HepG2 (cell line): Measurements from ENCODE around the gene PDSS2.

Experiments
- ASH2L ChIP-seq: fragments of 300-600, 200-600 bp; sonication (generic); IDR thresholded peaks from 2 replicates; pipeline ENCODE4 v1.7.0; 2017; ENCODE audit warnings: low read depth, mild to moderate bottlenecking, moderate library complexity, mixed read lengths, low read length; ENCODE audit not compliant: insufficient read length
- HOXA7 ChIP-seq: sonication (generic); formaldehyde crosslinking; IDR thresholded peaks from 2 replicates; pipeline ENCODE4 v1.8.1; 2022; ENCODE audit warnings: mild to moderate bottlenecking, missing genetic modification reagents, moderate library complexity
- KDM5B ChIP-seq: sonication (generic); formaldehyde crosslinking; IDR thresholded peaks from 2 replicates; pipeline ENCODE4 v1.4.0; 2020; ENCODE audit warnings: missing genetic modification reagents, mild to moderate bottlenecking, borderline replicate concordance
- KIAA2018 ChIP-seq: sonication (generic); formaldehyde crosslinking; IDR thresholded peaks from 2 replicates; pipeline ENCODE4 v1.5.0; 2020; ENCODE audit warnings: mild to moderate bottlenecking, missing genetic modification reagents, borderline replicate concordance
- MAZ ChIP-seq, 2 experiments: sonication (generic) in 1 of 2; formaldehyde crosslinking in 1 of 2; IDR thresholded peaks; 2 replicates each; pipeline versions ENCODE4 v1.5.0 to v1.6.1; 2012 to 2020; ENCODE audit warnings: low read depth in 2 of 2, mild to moderate bottlenecking in 2 of 2, borderline replicate concordance in 1 of 2, improper control_type of control experiment in 1 of 2, low read length in 1 of 2, missing genetic modification reagents in 1 of 2, moderate library complexity in 1 of 2
- SETDB1 ChIP-seq: sonication (generic); formaldehyde crosslinking; IDR thresholded peaks from 2 replicates; pipeline ENCODE4 v1.5.1; 2020; ENCODE audit warnings: missing genetic modification reagents, mild to moderate bottlenecking, borderline replicate concordance
- TCF7L2 ChIP-seq: IDR thresholded peaks from 2 replicates; pipeline ENCODE4 v1.6.1; 2011; ENCODE audit warnings: mild to moderate bottlenecking, low read depth, low read length, moderate library complexity
- ZMYM3 ChIP-seq: sonication (generic); formaldehyde crosslinking; IDR thresholded peaks from 2 replicates; pipeline ENCODE4 v1.5.1; 2020; ENCODE audit warnings: mild to moderate bottlenecking, missing genetic modification reagents
- ZNF34 ChIP-seq: sonication (generic); formaldehyde crosslinking; IDR thresholded peaks from 2 replicates; pipeline ENCODE4 v1.4.0; 2020; ENCODE audit warnings: mild to moderate bottlenecking, missing genetic modification reagents, borderline replicate concordance
- ZZZ3 ChIP-seq: sonication (generic); formaldehyde crosslinking; IDR thresholded peaks from 2 replicates; pipeline ENCODE4 v1.4.0; 2020; ENCODE audit warnings: missing genetic modification reagents, mild to moderate bottlenecking, borderline replicate concordance

DNA sequence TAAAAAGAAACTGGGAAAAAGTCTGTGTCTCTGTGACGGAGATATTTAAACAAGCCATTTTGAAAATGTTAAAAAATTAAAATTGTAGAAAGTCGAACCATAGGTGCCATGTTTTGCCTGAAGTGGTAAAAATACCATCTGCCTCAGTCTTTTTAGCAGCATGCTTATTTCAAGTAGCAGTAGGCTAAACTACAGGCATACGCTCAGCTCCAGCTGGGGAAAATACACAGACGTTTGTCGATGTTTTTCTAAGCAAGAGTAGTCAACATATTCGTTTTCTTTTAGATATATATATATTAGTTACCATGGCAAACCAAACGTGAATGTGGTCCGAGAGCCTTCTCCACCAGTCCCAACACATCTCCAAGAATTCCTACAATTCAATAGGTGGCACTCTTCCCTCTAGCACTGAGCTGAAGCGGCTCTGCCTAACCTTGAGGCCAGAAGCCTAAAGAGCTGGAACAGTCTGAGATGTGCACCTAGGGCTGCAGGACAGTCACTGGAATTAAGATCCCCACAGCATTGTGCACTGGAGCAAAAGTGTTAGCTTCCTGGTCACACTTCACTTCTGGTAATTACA is 273.9 kb downstream of the PDSS2 start:
- TF ChIP-seq KDM5B (CRISPR knock-in tag) (no peak), ZNF34 (CRISPR knock-in tag) (no peak), SETDB1 (no peak), ASH2L (no peak), KIAA2018 (CRISPR knock-in tag) (no peak), ZMYM3 (CRISPR knock-in tag) (no peak), ZZZ3 (no peak), TCF7L2 (no peak), MAZ (IDR thresholded peaks at IDR 0.05; ENCODE audit: borderline replicate concordance, low read depth, low read length) (no peak), MAZ (CRISPR knock-in tag; IDR thresholded peaks at IDR 0.05; ENCODE audit: low read depth) (no peak), HOXA7 (CRISPR knock-in tag) (no peak)
